GM18861 (cell line): ENCODE measurements around the gene MUSK.

Experiments
- ATAC-seq: cut with Tn5 transposase; IDR thresholded peaks from one replicate; pipeline ENCODE4 v1.9.1; 2021; ENCODE audit not compliant: unreplicated experiment

Gene MUSK

DNA sequence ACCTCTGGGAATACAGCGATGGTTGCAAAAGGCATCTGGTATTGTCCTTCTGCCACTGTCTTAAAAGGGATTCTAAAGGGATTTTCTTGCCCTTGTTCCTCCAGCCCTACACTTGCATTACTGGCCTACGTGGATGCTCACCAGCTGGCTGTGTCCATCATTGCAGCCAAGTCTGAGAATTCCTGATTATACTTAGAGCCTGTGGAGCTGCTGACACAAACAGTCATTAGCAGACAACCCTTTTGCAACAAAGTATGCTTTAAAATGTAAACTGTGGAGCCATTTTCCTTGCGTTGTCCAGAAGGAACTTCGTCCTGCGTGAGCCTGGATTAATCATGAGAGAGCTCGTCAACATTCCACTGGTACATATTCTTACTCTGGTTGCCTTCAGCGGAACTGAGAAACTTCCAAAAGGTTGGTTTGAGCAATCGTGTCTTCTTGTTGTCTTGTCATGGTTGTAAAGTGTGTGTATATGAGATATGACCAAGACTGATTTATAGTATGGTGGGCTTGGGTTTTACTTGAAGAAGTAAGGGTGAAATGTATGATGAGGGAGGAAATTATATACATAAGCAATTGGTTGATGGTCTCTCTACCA is at the start of gene MUSK:
TSS of gene MUSK (plus strand) at position 222 of the 598 bp plus-strand sequence. CDS start at position 336, 114 bp downstream.
- ATAC-seq, result no peak

GRCh38 chr9:110619831-110620230 is 48.8 kb upstream of the MUSK start:
- ATAC-seq, result no peak

- no peak for ATAC-seq
Measured at GRCh38 chr9:110620726-110621125, 47.9 kb upstream of the MUSK start.

DNA sequence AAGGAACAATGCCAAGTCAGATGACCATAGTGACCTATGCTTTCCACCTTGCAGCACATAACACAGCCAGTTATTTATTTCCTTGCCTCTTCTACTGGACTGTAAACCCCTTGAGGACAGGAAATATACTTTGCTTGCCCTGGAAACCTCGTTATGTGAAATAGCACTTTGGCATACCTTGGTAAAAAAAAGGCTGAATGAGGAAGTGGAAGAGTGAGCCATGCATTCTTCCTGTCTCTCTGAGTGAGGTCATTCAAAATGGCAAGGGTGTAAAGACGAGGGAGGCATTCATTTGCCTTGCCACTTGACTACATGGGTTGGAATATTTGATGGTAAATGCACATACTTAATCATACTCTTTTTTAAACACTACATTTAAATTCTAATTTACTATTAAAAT is 46.2 kb upstream of the MUSK start:
- no peak for ATAC-seq

DNA sequence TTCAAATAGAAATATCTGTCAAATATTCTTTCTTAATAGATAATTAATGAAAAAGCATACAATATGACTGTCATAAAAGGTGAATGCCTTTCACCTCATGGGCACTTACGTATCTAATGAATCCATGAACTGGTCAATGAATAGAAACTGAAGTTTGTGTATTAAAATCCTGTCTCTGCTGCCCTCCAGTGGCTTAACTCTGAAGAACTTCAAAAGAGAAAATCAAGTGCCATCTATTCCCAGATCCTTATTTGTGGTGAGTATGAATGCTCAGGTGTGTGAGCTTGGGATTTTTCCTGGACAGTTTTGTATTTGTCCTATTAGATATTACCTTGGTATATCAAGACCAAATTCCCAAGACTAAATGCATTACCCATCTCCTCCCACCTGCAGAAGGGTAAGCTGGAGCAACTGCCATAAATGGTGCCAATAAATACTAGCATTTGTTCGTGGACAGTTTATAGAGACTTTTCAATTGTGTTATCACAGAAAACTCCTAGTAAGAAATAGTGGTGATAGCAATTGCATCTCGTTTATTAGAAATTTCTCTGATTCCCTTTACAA is 45.0 kb upstream of the MUSK start:
- ATAC-seq, result peak; percentile 44

DNA sequence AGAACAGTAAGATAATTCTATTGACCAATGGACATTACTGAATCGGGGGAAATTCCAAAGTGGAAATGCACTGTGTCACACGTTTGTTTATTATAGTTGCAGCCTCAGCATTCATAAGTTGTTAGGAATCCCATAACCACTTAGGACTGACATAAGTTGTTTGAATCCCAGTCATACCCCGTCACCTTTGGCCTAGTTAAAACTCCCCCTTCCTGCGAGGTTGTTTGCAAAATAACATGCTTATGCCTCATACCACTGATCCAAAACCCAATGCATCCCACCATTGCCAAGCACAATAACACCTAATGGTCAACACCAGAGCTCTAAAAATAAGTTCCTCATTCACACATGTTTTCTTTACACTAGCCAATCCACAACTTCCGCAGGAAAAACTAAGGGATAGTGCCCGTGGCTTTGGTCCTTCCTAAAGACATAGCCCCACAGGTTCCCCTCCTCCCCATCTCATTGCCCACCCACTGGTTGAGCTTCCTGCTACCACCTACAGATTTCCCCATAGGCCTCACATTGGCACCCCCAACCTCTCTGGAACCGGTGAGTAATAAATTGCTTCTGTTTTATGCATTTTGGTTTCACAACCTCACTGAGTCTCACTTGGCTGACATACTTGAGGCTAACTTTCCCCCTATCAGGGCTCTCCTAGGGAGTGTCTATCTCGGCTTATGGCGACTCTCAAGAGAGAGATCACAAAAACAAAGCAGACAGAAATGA is 42.3 kb upstream of the MUSK start:
- peak; percentile 94 for ATAC-seq

GRCh38 chr9:110635589-110635988 is 33.0 kb upstream of the MUSK start:
- no peak for ATAC-seq

GRCh38 chr9:110638381-110638954 is 30.1 kb upstream of the MUSK start:
- no peak for ATAC-seq

DNA sequence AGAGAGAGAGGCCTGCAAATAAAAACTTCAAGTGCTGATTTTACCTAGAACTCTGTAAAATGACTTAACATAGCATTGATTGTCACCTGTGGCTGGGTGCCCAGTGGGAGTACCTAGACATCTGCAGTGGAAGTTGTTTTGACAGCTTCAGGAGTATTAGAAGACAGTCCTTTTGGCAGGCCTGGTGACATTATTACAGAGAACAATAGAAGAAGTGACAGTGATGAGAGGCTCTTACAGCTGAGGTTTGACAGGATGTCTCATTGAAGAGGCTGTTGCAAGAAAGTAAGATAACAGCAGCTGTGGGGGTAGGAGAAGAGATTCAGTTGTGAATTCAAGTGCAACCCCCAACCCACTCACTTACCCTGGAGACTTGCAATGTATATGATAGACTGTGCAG is 27.9 kb upstream of the MUSK start:
- ATAC-seq, result no peak

DNA sequence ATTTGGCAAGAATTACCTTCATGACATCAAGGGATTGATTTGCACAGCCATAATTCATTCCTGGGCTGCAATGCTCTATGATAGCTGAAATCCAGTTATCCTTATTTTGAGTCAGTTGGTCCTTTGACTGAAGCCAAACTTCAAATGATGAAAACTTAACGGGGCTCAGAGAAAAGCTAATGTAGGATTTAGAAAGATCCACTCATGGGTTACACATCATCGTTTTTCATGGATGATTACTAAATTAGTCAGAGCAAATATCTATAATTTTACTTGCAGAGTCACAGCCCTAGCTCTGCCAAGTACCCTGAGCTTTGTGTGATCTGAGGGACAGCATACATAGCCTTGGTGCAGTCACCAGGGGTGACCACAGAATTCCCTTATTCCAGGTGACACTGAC is 27.3 kb upstream of the MUSK start:
- ATAC-seq, result no peak

DNA sequence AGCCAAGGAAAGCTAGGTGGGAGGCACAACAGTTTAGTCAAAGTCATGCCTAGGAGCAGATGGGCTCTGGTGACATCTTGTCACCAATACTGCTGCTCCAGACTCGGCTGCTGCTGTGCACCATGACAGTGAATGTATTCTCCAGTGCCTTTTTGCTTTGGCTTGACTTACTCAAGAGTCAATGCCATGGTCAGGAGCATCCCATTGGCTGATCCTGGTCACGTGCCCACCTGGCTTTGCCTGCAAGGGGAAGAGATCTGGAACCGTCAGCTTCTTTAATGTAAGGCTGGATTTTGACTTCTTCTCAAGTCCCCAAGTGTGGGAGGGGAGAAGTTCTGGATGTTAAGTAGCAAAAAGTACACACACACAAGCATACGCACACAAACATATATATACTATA is 19.9 kb upstream of the MUSK start:
- no peak for ATAC-seq

DNA sequence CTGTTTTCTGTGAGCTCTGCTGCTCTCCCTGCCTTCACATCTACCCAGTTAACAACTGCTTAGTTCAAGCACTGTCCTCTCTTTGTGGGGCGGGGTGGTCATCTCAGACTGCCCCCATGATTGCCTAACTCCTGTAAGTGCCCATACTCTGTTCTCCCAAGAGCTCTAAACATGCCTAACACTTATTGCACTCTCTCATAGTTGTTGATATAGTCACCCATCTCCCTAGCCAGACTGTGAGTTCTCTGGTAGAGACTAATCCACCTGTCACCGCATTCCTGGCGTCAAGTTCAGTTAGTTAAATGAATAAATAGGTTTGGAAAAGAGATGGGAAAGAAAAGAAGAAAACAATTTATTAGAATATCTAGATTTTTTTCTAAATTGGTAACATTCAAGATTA is 18.3 kb upstream of the MUSK start:
- no peak for ATAC-seq

GRCh38 chr9:110650991-110651411 is 17.6 kb upstream of the MUSK start:
- ATAC-seq, result no peak

DNA sequence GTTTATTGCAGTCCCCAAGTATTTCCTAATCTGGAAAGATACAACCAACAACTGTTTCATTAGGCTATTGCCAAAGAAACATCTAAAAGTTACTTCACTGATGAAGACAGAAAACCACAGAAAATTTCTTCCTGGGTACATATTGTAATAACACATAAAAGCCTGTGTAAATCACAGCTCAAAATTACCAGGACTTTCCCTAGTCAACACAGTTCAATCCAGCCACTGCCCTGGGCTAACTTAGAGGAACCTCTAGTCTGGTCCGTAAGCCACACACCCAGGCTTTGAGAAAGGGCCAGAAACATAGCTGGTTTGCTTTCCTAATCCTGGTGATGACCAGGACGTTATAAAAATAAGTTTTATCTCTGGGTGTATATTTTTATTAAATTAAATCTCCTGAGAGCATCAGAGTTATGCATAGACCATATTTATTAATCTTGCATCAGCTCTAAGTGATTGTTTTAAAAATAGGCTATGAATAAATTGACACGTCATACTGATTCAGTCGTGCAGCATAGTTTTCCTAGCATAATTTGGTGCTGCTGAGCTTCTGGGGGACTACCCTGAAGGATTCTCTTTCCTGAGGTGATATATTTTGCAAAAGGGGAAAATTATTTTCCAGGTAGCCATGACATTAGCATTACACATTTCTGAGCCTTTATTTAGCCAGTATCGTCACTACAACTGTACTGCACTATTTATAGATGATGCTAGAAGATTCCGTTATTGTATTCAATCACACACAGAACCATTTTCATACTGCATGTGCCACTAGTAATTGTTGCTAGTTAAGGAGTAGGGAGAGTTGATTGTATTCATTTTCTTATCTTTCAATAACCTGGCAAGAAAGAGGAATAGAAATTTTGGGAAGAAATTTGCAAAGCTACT is 12.6 kb upstream of the MUSK start:
- ATAC-seq, result no peak

- ATAC-seq, result no peak
Measured at GRCh38 chr9:110659891-110660541, 8.6 kb upstream of the MUSK start.

DNA sequence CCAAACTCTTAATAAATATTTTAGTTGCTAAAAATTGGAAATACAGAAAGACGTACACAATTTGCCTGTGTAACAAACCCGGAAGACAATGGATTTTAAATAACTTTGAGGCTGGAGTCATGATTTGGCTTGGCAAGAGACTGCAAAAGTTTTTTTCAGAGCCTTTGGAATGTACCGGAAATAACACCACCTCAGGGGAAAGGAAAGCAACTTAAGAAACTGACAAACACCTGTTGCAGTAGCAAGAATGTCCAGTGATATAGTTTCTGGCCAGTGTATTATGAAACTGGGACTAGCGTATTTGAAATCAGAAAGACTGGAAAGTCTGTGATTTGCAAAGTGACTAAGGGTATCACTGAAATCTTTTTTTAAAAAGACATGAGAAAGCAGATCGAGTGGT is 842 bp downstream of the MUSK start:
- ATAC-seq, result no peak

DNA sequence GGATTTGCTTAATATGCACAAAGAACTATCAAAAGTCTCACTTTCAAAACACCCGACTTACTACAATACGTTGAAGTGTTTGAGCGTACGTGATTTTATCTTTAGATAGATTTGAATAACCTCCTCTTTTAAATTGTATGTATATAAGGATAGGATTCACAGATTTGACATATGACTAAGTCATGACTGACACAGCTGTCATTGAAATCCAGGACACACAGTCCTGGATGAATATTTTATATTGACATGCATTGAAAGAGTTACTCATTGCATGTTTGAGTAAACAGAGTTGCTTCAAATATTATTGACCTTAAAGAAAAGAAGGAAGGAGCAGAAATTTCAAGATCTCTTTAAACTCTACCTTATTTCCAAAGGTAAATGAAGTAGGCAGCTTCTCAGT is 3.3 kb downstream of the MUSK start:
- ATAC-seq, result no peak

DNA sequence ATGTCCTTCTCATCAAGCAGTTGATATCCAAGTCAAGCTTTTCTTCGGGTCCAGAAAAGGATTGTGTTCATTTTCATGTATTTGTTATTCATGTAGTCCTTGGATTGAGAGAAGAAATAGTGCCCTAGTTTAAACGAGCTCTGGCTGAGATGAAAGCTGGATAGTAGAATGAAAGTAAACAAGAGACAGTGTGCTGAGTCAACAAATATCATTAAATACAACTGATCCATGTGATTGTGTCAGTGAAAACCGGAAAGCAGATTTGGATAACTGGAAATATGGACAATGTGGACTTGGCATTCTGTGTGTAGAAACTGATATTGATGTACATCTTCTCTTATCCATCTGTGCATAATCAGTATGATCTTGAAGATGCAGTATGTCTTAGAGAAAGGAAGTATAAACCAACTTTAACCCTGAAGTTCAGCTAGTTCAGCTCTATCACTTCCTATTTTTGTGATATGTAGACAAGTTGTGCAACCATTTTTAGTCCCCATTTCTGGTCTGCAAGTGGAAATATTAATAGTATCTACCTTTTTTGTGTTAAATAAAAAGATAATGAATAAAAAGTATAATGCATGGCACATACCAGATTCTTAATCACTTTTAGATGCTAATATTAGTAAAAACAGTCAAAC is 4.4 kb downstream of the MUSK start:
- ATAC-seq, result no peak

- no peak for ATAC-seq
Measured at GRCh38 chr9:110687497-110687896, 18.9 kb downstream of the MUSK start.

DNA sequence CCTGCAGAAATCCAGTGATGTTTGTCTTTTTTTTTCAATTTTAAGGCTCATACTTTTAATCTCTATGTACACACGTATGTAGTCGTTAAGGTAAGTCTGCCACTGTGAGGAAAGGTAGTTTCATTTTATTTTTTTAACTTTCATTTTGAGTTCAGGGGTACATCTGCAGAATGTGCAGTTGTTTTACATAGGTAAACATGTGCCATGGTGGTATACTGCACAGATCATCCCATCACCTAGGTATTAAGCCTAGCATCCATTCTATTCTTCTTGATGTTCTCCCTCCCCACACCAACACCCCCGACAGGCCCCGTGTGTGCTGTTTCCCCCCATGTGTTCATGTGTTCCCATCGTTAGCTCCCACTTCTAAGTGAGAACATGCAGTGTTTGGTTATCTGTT is 19.7 kb downstream of the MUSK start:
- ATAC-seq, result no peak
